HG02970 (cell line): Measurements from ENCODE around the gene FEM1A.
"Not testable (repeated sequence)": the region's sequence is repeated elsewhere in the genome, so short reads cannot be mapped to it uniquely, and the experiment has no call there.

Experiments
- ATAC-seq: cut with Tn5 transposase; IDR thresholded peaks from one replicate; pipeline ENCODE4 v1.9.1; 2021; ENCODE audit warnings: mild to moderate bottlenecking, moderate library complexity, moderate number of reproducible peaks; ENCODE audit not compliant: unreplicated experiment, low FRiP score

Gene FEM1A

GRCh38 chr19:4844348-4845179 lies 53.0 kb downstream of the FEM1A start:
- ATAC-seq = no peak

- ATAC-seq = not testable (repeated sequence)
These were observed 54.4 kb downstream of the FEM1A start for GRCh38 chr19:4845975-4846374.

GRCh38 chr19:4847190-4847973 lies 55.8 kb downstream of the FEM1A start:
- ATAC-seq = no peak

GRCh38 chr19:4849019-4849418 lies 57.5 kb downstream of the FEM1A start:
- ATAC-seq = no peak
